Ishikawa (cell line): ENCODE measurements around the gene KCNMB2.

Experiments used
- CEBPB ChIP-seq: IDR thresholded peaks from 2 replicates; pipeline ENCODE4 v1.6.1; 2012
- CREB1 ChIP-seq: IDR thresholded peaks from 2 replicates; pipeline ENCODE4 v1.6.1; 2012; ENCODE audit warnings: low read depth
- EGR1 ChIP-seq: IDR thresholded peaks from 2 replicates; pipeline ENCODE4 v1.6.1; 2012
- EP300 ChIP-seq: IDR thresholded peaks from 2 replicates; pipeline ENCODE4 v1.6.1; 2012; ENCODE audit warnings: borderline replicate concordance
- FOXM1 ChIP-seq: IDR thresholded peaks from 2 replicates; pipeline ENCODE4 v1.6.1; 2012; ENCODE audit warnings: low read depth, borderline replicate concordance
- MAX ChIP-seq: IDR thresholded peaks from 2 replicates; pipeline ENCODE4 v1.6.1; 2012
- NFIC ChIP-seq: IDR thresholded peaks from 2 replicates; pipeline ENCODE4 v1.6.1; 2012
- RAD21 ChIP-seq: IDR thresholded peaks from 2 replicates; pipeline ENCODE4 v1.6.1; 2012; ENCODE audit warnings: low read depth
- REST ChIP-seq: IDR thresholded peaks from 2 replicates; pipeline ENCODE4 v1.6.1; 2012; ENCODE audit warnings: low read depth, mild to moderate bottlenecking
- TAF1 ChIP-seq: IDR thresholded peaks from 2 replicates; pipeline ENCODE4 v1.6.1; 2012; ENCODE audit warnings: low read depth, mild to moderate bottlenecking
- TCF12 ChIP-seq: IDR thresholded peaks from 2 replicates; pipeline ENCODE4 v1.6.1; 2012; ENCODE audit warnings: low read depth
- TEAD4 ChIP-seq: IDR thresholded peaks from 2 replicates; pipeline ENCODE4 v1.6.1; 2012
- USF1 ChIP-seq: IDR thresholded peaks from 2 replicates; pipeline ENCODE4 v1.6.1; 2012
- YY1 ChIP-seq: IDR thresholded peaks from 2 replicates; pipeline ENCODE4 v1.6.1; 2012; ENCODE audit warnings: low read depth
- ZBTB7A ChIP-seq: IDR thresholded peaks from 2 replicates; pipeline ENCODE4 v1.6.1; 2012; ENCODE audit warnings: low read depth

Gene KCNMB2

DNA sequence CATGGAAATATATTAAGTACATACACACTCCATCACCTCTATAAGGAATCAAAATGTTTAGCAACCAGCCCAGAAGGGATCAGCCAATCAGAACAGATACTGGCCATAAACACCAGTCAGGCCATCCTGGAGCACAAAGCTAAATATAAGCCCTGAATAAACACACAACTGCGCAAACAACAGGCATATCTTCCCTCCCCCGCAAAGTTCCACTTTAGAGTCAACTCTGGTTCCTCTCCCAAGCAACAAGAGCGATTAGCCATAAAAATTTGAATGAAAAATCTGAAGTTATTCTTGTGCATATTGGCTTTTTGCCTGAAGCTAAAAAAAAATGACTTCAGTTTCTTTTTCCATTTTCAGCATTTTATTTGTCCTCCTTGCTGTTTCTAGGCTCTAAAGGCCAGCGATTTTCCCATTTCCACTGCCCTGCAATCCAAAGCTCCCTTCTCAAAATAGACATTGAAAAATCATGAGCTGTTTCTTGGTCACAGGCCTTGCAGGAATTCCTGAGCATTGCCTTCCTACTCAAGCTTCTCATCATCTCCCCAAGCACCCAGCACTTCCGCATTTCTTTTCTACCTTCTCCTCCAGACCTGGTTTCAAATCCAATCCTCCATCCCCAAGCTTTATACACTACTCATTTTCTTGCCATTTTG, 287.5 kb downstream of the KCNMB2 start:
- TF ChIP-seq ZBTB7A: no peak
- TF ChIP-seq TCF12: no peak
- no peak for TF ChIP-seq EP300
- TF ChIP-seq MAX: no peak
- no peak for TF ChIP-seq USF1
- no peak for TF ChIP-seq CEBPB
- no peak for TF ChIP-seq CREB1
- TF ChIP-seq YY1: no peak
- TF ChIP-seq EGR1: no peak
- no peak for TF ChIP-seq FOXM1
- no peak for TF ChIP-seq NFIC
- no peak for TF ChIP-seq RAD21
- no peak for TF ChIP-seq TAF1
- TF ChIP-seq REST: no peak
- no peak for TF ChIP-seq TEAD4

GRCh38 chr3:178826435-178827123, 290.3 kb downstream of the KCNMB2 start:
- TF ChIP-seq EP300 (no peak), REST (no peak), EGR1 (no peak), TAF1 (no peak), TCF12 (no peak), RAD21 (no peak), MAX (no peak), NFIC (no peak), TEAD4 (no peak), YY1 (no peak), ZBTB7A (no peak), CREB1 (no peak), USF1 (no peak), FOXM1 (no peak), CEBPB (no peak)

GRCh38 chr3:178827285-178827856, 291.1 kb downstream of the KCNMB2 start:
- TF ChIP-seq YY1 (no peak), TAF1 (no peak), USF1 (no peak), REST (no peak), EP300 (no peak), NFIC (no peak), MAX (no peak), FOXM1 (no peak), TEAD4 (no peak), CEBPB (no peak), CREB1 (no peak), ZBTB7A (no peak), TCF12 (no peak), RAD21 (no peak), EGR1 (no peak)
